Fibroblast of pulmonary artery (primary cell): Measurements from ENCODE around the gene SYNE1.

Experiments
- DNase-seq: peaks from one replicate; pipeline ENCODE4 v3.0.0-alpha.2; 2010; ENCODE audit warnings: low read depth
- H3K4me3 ChIP-seq: replicated peaks from 2 replicates; pipeline ENCODE4 v1.5.1; 2011; ENCODE audit warnings: low read depth, mild to moderate bottlenecking, control low read depth, low read length, moderate library complexity
- CTCF ChIP-seq: IDR thresholded peaks from 2 replicates; pipeline ENCODE4 v1.5.1; 2011; ENCODE audit warnings: mild to moderate bottlenecking, control low read depth, low read length, inconsistent platforms; ENCODE audit errors: missing control alignments

Gene SYNE1

GRCh38 chr6:152457949-152458624 lies 179.1 kb downstream of the SYNE1 start:
- H3K4me3 ChIP-seq = no peak overlapping the region
- DNase-seq = no peak
- TF ChIP-seq CTCF = no peak

GRCh38 chr6:152454003-152454402 lies 183.2 kb downstream of the SYNE1 start:
- no peak overlapping the region for H3K4me3 ChIP-seq
- DNase-seq = no peak
- TF ChIP-seq CTCF = no peak

- H3K4me3 ChIP-seq = no peak overlapping the region
- no peak for TF ChIP-seq CTCF
- no peak for DNase-seq
These were observed 183.7 kb downstream of the SYNE1 start for GRCh38 chr6:152453421-152453820.

GRCh38 chr6:152452639-152453038 lies 184.5 kb downstream of the SYNE1 start:
- DNase-seq = no peak
- H3K4me3 ChIP-seq = no peak overlapping the region
- TF ChIP-seq CTCF = no peak

- H3K4me3 ChIP-seq = no peak overlapping the region
- no peak for TF ChIP-seq CTCF
- DNase-seq = no peak
These were observed 186.6 kb downstream of the SYNE1 start for GRCh38 chr6:152450519-152450918.

GRCh38 chr6:152441902-152442301 lies 195.3 kb downstream of the SYNE1 start:
- TF ChIP-seq CTCF = no peak
- H3K4me3 ChIP-seq = no peak overlapping the region
- DNase-seq = no peak

- TF ChIP-seq CTCF = no peak
- H3K4me3 ChIP-seq = no peak overlapping the region
- DNase-seq = no peak
These were observed 201.3 kb downstream of the SYNE1 start for GRCh38 chr6:152435816-152436215.
